AG04450 (cell line): ENCODE results near the gene NDOR1. TPM values are rescaled to one million over a fixed set of nuclear protein-coding genes. Genes with fewer than 3 reads are reported as not detected.

ENCODE experiments used
- CTCF ChIA-PET: fragments of 300-600, 350-600 bp; formaldehyde crosslinking; extraction: SDS; loops from one replicate; lab custom pipeline; 2022; ENCODE audit warnings: antibody characterized with exemption, inconsistent platforms; lab: Charles Lee
- POLR2A ChIA-PET: fragments of 350-600 bp; formaldehyde crosslinking; extraction: SDS; loops from one replicate; lab custom pipeline; 2021; ENCODE audit warnings: antibody characterized with exemption, inconsistent platforms; lab: Yijun Ruan, JAX
- DNase-seq: peaks from one replicate; pipeline ENCODE4 v3.0.0-alpha.2; 2011; ENCODE audit warnings: low read depth, low spot score
- H3K27ac ChIP-seq: one replicate; pipeline ENCODE4 v1.5.1; 2012; ENCODE audit warnings: low read depth, low read length, control low read depth
- H3K27me3 ChIP-seq: one replicate; pipeline ENCODE4 v1.6.0; 2012; ENCODE audit warnings: low read length; ENCODE audit not compliant: control insufficient read depth, insufficient read depth
- H3K4me3 ChIP-seq: 2 replicates; pipeline ENCODE4 v1.5.1; 2011; ENCODE audit warnings: mild to moderate bottlenecking, low read depth, low read length, control low read depth
- H3K9me3 ChIP-seq: 2 replicates; pipeline ENCODE4 v1.5.1; 2012; ENCODE audit warnings: low read length; ENCODE audit not compliant: control insufficient read depth, insufficient read depth
- polyA plus RNA-seq: library from polyadenylated mRNA; depleted of rRNA; stranded (reverse); fragments of >200 nt; gene quantifications from 2 replicates; pipeline ENCODE4 v1.2.3, GENCODE V29; 2011
- TF ChIP-seq, protein P1 (sequence below): IDR thresholded peaks from 2 replicates; pipeline ENCODE4 v1.5.1; 2011; ENCODE audit warnings: low read depth, low read length, control low read depth, inconsistent platforms

NDOR1 gene
- polyA plus RNA-seq, 1 experiment = 2.8 TPM

DNA sequence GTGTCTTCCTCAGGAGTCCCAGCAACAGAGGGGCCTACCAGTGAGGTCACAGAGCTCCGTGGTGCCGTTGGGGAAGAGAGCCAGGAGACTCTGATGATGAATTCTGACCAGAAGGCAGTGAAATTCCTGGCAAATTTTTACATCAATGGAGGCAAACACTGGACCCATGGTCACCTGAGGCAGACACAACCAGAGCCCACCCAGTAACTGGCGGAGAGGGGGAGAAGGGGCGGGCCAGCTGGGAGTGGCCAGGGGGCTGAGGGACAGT, 45.6 kb downstream of the NDOR1 start, which contains the start of gene STPG3:
Gene STPG3, plus strand, starts transcription at position 93 of the 268 bp plus-strand sequence. Its CDS starts 1 bp downstream, at position 94.
- Histone ChIP-seq H3K9me3 (no peaks in the 10 kb centered on the region; the same call in 1 of the 2 replicates), H3K27ac (no peak within 1 kb of the TSS), H3K4me3 (no peak within 1 kb of the TSS), H3K27me3 (no peaks in the 10 kb centered on the region)
- DNase-seq = no peak
- CTCF ChIA-PET = interaction anchor here (0.6 kb wide), 1 partner anchor 14 kb away, joined by 3 read pairs; no protein-coding TSS in a partner anchor
- POLR2A ChIA-PET = interaction anchor here (8.8 kb wide), 1 partner anchor 9 kb away, joined by 146 read pairs; the partner anchor contains the start of gene TUBB4B
- TF ChIP-seq, protein P1, sequence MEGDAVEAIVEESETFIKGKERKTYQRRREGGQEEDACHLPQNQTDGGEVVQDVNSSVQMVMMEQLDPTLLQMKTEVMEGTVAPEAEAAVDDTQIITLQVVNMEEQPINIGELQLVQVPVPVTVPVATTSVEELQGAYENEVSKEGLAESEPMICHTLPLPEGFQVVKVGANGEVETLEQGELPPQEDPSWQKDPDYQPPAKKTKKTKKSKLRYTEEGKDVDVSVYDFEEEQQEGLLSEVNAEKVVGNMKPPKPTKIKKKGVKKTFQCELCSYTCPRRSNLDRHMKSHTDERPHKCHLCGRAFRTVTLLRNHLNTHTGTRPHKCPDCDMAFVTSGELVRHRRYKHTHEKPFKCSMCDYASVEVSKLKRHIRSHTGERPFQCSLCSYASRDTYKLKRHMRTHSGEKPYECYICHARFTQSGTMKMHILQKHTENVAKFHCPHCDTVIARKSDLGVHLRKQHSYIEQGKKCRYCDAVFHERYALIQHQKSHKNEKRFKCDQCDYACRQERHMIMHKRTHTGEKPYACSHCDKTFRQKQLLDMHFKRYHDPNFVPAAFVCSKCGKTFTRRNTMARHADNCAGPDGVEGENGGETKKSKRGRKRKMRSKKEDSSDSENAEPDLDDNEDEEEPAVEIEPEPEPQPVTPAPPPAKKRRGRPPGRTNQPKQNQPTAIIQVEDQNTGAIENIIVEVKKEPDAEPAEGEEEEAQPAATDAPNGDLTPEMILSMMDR = no peak

DNA sequence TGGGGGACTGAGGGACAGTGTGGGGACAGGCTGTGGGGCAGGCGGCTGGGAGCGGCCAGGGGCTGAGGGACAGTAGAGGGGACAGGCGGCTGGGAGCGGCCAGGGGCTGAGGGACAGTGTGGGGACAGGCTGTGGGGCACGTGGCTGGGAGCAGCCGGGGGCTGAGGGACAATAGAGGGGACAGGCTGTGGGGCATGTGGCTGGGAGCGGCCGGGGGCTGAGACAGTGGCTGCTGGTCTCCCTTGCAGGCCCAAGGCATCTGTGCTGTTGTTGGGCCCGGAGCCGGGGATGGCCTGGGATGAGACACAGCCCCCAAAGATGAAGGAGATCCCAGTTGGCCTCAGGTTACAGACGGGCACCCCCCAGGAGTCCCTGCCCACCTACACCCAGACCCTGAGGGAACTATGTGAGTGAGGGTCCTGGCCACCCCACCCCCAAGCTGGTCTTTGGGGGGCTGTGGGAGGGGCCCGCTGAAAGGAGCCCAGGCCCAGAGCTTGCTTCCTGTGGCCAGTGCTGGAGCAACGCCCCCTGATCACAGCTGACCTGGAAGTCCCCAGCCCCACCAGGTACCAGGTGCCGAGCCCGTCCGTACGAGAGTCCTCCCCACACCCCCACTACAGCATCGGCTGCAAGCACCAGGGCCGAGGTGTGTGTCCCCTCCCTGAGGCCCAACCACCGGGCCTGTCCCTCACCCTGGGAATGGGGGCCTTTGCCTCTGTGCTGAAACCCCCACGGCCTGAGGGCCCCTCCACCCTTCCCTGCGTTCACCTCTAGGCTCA, 46.2 kb downstream of the NDOR1 start:
- ChIA-PET POLR2A (interaction anchor here (8.8 kb wide), 1 partner anchor 10 kb away, joined by 146 read pairs; the partner anchor contains the start of gene TUBB4B), CTCF (interaction anchor here (1.4 kb wide), 1 partner anchor 15 kb away, joined by 4 read pairs; no protein-coding TSS in a partner anchor)
- H3K4me3 ChIP-seq = no peak overlapping the region
- no peak overlapping the region for H3K27ac ChIP-seq
- DNase-seq = no peak
- TF ChIP-seq, protein P1 = no peak
- no peaks in the 10 kb centered on the region; the same call in 1 of the 2 replicates for H3K9me3 ChIP-seq
- H3K27me3 ChIP-seq = no peaks in the 10 kb centered on the region

DNA sequence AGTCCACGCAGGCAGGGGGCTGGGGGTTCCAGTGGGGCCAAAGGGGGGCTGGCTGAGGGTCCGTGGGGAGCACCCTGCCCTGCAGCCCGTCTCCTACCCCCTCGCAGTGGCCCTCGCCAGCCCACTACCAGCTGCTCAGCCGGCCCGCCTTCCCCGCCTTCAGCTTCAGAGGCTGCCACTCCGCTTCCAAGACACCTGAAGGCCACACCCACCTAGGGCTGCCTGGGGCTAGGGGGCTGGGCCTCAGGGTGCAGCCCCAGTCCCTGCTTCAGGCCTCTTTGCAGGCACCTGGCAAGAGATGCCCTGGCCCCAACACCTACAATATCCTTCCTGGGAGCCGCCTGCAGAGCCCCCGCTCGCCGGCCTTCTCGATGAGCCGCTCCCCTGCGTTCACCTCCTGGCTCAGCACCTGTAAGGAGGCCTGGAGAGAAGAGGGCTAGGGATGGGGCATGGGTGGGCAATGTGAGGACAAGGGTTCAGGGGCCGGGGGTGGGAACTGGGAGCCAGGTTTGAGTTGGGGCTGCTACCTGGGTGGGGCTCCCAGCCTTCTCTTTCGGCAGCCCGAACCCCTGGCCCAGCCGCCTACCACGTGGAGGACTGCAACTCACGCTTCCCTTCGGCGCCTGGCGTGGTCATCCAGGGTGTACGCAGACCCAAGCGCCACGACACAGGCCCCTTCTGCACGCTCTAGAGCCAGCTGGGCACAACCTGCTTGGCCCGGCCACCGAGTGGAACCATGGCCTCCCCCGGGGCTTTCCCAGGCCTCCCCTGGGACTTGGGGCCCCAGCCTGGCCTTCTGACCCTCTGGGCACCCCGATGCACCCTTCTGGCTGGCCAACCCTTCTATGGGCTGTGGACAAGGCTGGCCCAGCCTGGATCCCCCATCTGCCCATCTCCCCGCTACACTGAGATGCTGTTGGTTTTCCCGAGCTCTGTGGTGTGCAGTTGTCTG, 47.3 kb downstream of the NDOR1 start:
- Histone ChIP-seq H3K27ac (no peak overlapping the region), H3K9me3 (no peaks in the 10 kb centered on the region; the same call in 1 of the 2 replicates), H3K27me3 (no peaks in the 10 kb centered on the region), H3K4me3 (no peak overlapping the region)
- DNase-seq = no peak
- CTCF ChIA-PET = interaction anchor here (0.6 to 1.4 kb wide), 2 partner anchors 16 to 76 kb away, joined by 3 to 4 read pairs; no protein-coding TSS in a partner anchor
- POLR2A ChIA-PET = interaction anchor here (1.4 to 8.8 kb wide), 2 partner anchors 7 to 11 kb away, joined by 5 to 146 read pairs; partner anchors contain the start of gene TUBB4B
- TF ChIP-seq, protein P1 = no peak

DNA sequence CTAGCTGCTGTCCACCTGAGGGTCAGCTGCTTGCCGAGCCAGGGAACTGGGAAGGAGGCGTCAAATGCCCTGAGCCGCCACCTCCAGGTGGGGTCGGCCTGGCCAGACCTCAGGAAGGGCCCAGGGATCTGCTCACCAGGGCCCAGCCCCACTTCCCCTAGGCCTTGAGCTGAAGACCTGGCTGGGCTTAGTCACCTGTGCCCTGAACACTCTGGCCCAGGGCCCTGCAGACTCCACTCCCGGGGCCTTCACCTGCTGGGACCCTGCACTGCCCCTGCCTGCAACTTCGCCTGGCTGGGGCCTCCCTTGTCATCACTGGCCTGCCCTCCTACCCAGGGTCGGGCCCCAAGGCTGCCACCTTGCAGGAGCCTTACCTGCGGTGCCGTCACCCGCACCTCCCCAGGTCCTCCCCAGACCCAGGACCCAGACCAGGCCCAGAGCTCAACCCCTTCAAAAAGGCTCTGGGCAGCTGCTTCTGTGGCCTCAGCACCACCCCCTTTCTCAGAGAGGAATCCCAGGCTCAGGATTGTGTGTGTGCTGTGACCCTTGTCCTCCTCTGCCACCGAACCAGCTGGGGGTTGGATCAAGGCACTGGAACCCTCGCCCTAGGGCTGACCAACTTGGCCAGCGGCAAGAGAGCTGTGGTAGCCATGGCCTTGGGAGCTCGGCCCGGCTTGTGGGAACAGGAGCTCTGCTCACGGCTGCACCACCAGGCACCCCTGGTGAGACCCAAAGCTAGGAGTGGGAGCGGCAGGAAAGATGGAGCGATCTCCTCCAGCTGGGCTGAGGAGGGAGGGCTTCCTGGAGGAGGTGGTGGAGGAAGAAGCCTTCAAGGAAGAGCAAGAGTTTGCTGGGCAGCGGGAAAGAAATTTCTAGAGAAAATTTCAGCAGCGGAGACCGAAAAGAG, 48.5 kb downstream of the NDOR1 start:
- peak overlapping the region; percentile 79 for H3K4me3 ChIP-seq
- ChIA-PET CTCF (interaction anchor here (0.5 to 1.5 kb wide), 3 partner anchors 17 to 352 kb away, joined by 3 to 10 read pairs (median 4); partner anchors contain the start of gene EXD3), POLR2A (interaction anchor here (0.6 to 8.8 kb wide), 6 partner anchors 8 to 427 kb away, joined by 3 to 146 read pairs (median 4); partner anchors contain the start of genes TOR4A and TUBB4B)
- no peak overlapping the region for H3K27ac ChIP-seq
- no peaks in the 10 kb centered on the region for H3K27me3 ChIP-seq
- TF ChIP-seq, protein P1 = no peak
- H3K9me3 ChIP-seq = no peaks in the 10 kb centered on the region; the same call in 1 of the 2 replicates
- DNase-seq = no peak
